Kasumi-1 (cell line): ENCODE data around the gene AHSA1.
"Not testable (repeated sequence)": the region's sequence is repeated elsewhere in the genome, so short reads cannot be mapped to it uniquely, and the experiment has no call there.

Experiments
- DNase-seq, 2 experiments: peaks; one replicate each; lab custom pipeline; 2025; lab: John Stamatoyannopoulos, UW

AHSA1 gene

GRCh38 chr14:77457522-77458248 is at the start of gene AHSA1, which contains the start of gene VIPAS39:
Gene AHSA1 (plus strand): TSS chr14:77458093. CDS start chr14:77458190, 97 bp downstream.
Gene VIPAS39 (minus strand): TSS chr14:77457601. CDS start chr14:77454102, 3,499 bp downstream.
- DNase-seq = peak; percentile 99 to 100

DNA sequence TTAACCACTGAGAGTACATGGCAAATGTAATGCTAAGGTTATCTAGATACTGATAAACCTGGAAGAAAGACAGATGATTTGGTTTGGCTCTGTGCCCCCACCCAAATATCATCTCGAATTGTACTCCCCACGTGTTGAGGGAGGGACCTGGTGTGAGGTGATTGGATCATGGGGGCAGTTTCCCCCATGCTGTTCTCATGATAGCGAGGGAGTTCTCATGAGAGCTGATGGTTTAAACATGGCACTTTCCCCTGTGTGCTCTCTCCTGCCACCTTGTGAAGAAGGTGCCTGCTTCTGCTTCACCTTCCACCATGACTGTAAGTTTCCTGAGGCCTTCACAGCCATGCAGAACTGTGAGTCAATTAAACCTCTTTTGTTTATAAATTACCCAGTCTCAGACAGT is 48.8 kb upstream of the AHSA1 start:
- peak in 1 of 2 experiments; percentile 3 for DNase-seq

DNA sequence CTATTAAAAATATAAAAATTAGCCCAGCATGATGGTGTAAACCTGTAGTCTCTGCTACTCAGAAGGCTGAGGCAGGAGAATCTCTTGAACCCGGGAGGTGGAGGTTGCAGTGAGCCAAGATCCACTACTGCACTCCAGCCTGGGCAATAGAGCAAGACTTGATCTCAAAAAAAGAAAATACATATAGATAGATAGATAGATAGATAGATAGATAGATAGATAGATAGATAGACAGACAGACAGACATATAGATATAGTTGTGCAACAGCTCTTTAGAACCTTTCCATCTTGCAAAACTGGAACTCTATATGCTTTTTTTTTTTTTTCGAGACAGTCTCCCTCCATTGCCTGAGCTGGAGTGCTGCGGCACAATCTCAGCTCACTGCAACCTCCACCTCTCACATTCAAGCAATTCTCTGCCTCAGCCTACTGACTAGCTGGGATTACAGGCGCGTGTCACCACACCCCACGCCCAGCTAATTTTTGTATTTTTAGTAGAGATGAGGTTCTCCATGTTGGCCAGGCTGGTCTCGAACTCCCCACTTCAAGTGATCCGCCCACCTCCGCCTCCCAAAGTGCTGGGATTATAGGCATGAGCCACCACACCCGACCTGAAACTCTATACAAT is 42.4 kb upstream of the AHSA1 start:
- not testable (repeated sequence) for DNase-seq

DNA sequence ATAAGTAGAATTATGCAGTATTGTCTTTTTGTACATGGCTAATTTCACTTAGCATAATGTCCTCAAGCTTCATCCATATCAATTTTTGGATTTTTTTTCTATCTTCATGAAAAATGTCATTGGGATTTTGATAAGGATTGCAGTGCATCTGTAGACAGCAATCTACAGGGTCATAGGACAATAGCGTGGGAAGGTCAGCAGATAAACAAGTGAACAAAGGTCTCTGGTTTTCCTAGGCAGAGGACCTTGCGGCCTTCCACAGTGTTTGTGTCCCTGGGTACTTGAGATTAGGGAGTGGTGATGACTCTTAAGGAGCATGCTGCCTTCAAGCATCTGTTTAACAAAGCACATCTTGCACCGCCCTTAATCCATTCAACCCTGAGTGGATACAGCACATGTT is 41.8 kb upstream of the AHSA1 start:
- not testable (repeated sequence) for DNase-seq

- no peak for DNase-seq
Observed at GRCh38 chr14:77416836-77417235, 41.1 kb upstream of the AHSA1 start.

GRCh38 chr14:77421201-77421600 is 36.7 kb upstream of the AHSA1 start:
- no peak for DNase-seq

GRCh38 chr14:77423423-77423822 is 34.5 kb upstream of the AHSA1 start, which contains the start of gene NOXRED1:
Gene NOXRED1 (minus strand): TSS chr14:77423523. CDS start chr14:77422889, 634 bp downstream.
- DNase-seq = no peak

- DNase-seq = no peak
Observed at GRCh38 chr14:77424862-77425261, 33.0 kb upstream of the AHSA1 start.

- no peak for DNase-seq
Observed at GRCh38 chr14:77426396-77426795, 31.5 kb upstream of the AHSA1 start.

DNA sequence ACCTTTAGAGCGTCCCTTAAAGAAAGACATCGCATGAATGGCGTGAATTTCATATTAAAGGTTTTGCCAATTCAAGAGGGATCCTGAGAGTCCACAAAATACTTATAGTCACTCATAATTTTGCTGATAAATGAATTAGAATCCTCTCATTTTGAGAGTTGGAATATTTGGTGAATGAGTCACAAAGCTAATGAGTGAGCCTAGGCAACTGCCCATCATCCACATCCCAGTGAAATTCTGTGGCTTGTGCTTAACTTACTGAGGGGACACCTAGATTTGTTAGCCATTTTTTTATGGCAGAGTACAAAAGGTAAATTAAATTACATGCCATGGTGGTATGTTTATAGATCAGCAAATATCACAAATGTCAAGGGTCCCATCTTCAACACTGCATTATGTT is 21.9 kb upstream of the AHSA1 start:
- DNase-seq = no peak

- DNase-seq = no peak
Observed at GRCh38 chr14:77438596-77438995, 19.3 kb upstream of the AHSA1 start.

GRCh38 chr14:77439861-77440260 is 18.0 kb upstream of the AHSA1 start:
- no peak for DNase-seq

DNA sequence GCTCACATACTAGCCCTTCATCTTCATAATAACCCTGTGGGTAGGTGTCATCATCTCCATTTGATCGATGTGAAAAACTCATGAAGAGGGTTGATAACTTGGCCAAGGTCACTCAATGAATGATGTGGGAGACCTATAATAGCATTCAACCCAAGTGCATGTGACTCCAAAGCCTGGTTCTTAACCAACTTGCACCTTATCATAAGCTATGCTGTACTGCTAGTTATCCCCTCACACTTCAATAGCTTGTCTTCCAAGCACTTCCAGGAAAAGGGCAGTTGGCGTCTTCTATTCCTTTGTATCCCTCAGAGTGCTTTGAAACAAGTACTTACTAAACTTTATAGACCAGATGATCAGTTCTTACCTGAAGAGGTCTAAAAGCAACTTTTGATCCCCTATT is 15.7 kb upstream of the AHSA1 start:
- no peak for DNase-seq

DNA sequence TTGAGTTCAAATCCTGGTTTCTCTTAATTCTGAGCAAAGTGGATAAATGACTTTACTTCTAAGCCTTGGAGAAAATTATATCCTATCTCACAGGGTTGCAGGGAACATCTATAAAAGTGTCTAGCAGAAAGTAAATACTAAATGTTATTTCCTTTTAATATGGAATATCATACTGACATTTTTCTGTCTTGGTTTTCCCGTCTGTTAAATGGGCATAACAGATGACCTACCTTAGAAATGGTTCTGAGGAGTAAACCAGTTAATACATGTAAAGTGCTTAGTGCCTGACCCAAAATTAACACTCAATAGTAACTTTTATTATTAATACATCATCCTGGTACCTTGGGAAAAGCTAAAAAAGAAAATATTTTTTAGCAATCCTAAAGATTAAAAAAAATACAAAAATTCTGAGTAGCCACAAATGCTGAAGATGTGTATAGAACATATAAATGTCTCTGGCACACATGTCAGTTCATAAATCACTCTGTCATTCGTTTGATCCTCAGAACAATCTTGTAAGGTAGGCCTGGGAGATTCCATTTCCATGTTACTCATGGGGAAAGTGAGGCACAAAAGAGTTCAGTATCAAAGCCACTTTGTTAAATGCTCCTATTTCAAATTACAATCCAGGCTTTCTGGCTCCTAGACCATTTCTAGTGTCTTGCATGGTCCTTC is 1.8 kb upstream of the AHSA1 start:
- DNase-seq = no peak

- DNase-seq = peak in 1 of 2 experiments; percentile 56
Observed at GRCh38 chr14:77457115-77457521, 775 bp upstream of the AHSA1 start.

DNA sequence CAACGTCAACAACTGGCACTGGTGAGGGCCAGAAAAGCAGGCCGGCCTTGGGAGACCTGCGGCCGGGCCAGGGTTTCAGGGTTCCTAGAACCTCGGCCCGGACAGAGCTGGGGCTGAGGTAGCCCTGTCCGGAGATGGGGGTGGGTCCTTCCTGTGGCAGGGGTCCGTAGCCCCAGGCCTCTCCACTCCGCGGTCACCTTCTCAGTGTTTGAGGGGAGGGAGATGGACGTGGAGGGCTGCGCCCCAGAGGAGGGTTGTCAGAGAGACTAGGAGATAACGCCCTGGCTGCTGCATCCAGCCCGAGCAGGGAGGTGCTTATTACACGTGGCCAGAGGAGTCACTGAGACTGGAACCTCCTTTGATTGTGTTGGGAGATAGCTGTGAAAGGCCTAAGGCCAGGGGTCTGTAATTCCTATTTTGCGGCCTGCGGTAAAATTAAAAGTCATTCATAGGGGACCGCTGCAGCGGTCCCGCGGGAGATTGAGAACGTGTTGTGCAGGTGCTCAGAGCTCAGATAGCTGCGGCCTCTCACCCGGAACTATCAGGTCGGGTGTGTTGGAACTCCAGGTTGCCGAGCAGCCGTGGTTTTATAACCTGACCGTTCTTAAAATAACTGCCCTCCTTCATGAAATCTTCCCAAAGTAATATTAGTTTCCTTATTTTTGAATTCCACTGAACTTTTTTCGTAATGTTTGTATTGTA is 507 bp downstream of the AHSA1 start:
- DNase-seq = peak; percentile 31 to 61

GRCh38 chr14:77459072-77459723 is 1.3 kb downstream of the AHSA1 start:
- DNase-seq = peak; percentile 84 to 87

DNA sequence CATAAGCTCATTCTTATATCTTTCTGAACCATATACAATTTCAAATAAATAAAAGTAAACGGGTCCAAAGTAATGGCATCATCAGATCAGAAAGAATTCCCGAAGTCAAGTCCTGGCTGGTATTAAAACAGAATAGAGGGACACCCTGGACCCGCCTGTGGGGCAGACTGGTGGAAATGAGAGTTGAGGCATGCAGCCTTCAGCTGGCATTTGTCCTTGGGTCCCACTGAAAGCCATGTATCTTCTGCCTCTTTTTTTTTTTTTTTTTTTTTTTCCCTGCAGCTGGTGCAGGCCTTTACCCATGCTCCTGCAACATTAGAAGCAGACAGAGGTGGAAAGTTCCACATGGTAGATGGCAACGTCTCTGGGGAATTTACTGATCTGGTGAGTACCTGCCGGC is 9.9 kb downstream of the AHSA1 start:
- no peak for DNase-seq

DNA sequence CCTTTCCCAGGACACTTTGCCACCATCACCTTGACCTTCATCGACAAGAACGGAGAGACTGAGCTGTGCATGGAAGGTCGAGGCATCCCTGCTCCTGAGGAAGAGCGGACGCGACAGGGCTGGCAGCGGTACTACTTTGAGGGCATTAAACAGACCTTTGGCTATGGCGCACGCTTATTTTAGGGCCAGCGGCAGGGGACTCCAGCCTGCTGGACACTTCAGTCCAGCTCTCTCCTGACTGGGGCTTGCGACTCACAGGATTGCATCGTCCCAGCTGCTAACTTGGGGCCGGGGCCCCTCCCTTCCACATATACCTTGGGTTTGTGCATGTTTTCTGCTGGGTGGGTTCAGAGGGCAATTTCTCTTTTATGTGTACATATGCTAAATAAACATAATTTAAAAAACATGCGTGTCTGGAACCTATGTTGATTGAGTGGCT is 11.2 kb downstream of the AHSA1 start:
- DNase-seq = no peak

GRCh38 chr14:77469539-77469938 is 11.6 kb downstream of the AHSA1 start:
- no peak for DNase-seq

DNA sequence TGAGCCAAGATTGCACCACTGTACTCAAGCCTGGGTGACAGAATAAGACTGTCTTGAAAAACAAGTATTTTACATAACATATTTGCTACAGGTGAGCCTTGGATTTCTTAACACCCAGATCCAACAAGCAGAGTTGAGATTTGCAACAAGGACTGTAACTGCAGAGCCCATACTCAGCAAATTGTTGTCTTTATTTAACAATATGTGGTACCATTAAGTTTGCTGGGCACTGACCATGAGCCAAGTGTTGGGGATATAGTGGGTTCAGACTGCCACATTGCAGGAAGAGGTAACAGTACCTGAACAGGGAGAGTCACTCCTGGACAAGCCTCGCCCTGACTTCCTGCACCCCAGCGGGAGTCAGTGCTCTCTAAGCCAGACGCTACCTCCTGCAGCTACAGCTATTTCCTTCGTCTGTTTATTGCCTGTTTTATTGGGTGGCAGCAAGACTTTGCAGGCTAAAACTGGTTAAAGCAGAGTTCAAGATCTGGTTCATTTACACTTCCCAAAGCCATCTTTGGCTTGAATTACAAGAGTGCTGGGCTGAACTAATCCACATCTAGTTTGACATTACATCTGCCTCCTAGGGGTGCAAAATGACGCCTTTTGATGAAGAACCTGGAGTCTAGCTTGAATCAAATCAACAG is 12.5 kb downstream of the AHSA1 start:
- DNase-seq = no peak
